Endometrial microvascular endothelial cells (primary cell): ENCODE data around the gene CD300LD. TPM values are rescaled to one million over a fixed set of nuclear protein-coding genes. Genes with fewer than 3 reads are reported as not detected.

Source experiments
- in situ Hi-C: cut with HindIII; loops from 2 replicates; pipeline ENCODE4 v1.10.0; 2017; ENCODE audit warnings: low sequenced_read_pairs, low pct_unique_long_range_greater_than_20kb; ENCODE audit errors: inconsistent ontology term
- total RNA-seq: library from RNA; depleted of rRNA; stranded (reverse); fragments of >200 nt; gene quantifications from one replicate; pipeline ENCODE4 v1.2.3, GENCODE V29; 2015; ENCODE audit errors: inconsistent ontology term

Gene CD300LD
- total RNA-seq, 1 donor from 2014 or later: not detected

GRCh38 chr17:74552037-74552436 lies 40.0 kb downstream of the CD300LD start:
- in situ Hi-C loops: no loop called here

- in situ Hi-C loops: no loop called here
Observed at GRCh38 chr17:74550602-74551001, 41.5 kb downstream of the CD300LD start.

- in situ Hi-C loops: no loop called here
Observed at GRCh38 chr17:74549343-74549742, 42.7 kb downstream of the CD300LD start.

- in situ Hi-C loops: no loop called here
Observed at GRCh38 chr17:74547736-74548135, 44.3 kb downstream of the CD300LD start.

DNA sequence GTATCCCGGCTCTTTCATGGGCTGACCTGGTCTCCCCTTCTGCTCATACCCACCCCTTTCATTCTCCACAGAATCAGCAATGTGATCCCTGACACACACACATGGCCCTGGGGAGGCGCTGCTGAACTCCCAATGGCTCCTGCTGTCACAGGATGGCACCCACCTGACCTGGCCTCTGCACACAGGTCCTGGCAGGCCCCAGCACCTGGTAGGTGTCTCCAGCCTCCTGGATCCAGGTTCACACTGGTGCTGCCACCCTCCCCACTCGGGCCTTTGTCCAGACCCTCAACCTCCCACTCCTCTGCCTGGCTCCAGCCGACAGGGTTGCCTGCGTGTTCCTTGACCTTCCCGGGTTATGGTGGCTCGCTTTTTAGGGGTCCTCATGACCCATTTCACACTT lies 44.8 kb downstream of the CD300LD start:
- in situ Hi-C loops: no loop called here

- in situ Hi-C loops: no loop called here
Observed at GRCh38 chr17:74546586-74546985, 45.5 kb downstream of the CD300LD start.

GRCh38 chr17:74545843-74546230 lies 46.2 kb downstream of the CD300LD start, which contains the start of gene CD300C:
TSS of gene CD300C (minus strand) at chr17:74546115. CDS start at chr17:74545782, 333 bp downstream.
- in situ Hi-C loops: no loop called here

DNA sequence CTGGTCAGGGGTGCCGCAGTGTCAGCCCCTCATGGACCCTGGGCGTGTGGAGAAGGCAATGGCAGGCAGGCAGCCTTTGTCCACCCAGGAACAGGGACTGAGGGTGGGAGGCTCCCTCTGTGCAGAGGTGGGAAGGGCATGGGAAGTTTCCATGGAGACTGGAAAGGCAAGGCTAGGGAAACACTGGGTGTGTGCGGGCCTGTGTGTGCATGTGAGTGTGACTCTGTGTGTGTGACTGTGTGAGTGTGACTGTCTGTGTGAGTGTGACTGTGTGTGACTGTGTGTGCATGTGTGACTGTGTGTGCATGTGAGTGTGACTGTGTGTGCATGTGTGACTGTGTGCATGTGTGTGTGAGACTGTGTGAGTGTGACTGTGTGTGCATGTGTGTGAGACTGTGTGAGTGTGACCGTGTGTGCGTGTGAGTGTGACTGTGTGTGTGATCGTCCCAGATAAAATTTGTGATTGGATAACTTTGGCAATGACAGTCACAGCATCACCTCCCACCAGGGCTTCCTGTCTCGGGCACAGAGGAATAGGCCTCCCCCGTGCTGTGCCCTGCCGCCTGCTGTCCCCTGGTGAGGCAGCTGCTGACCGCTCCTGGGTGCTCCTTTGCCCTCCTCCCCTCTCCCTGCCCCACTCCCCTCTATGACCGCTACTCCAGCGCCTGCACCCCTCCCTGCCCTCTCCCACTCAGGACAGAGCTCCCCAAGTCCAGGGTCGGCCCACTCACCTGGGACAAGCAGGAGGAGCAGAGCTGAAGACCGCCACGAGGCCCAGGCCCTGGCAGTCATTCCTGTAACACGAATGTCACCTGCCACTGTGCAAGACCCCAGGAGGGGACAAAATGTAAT lies 46.9 kb downstream of the CD300LD start:
- in situ Hi-C loops: no loop called here

GRCh38 chr17:74543891-74544760 lies 48.0 kb downstream of the CD300LD start:
- in situ Hi-C loops: no loop called here

DNA sequence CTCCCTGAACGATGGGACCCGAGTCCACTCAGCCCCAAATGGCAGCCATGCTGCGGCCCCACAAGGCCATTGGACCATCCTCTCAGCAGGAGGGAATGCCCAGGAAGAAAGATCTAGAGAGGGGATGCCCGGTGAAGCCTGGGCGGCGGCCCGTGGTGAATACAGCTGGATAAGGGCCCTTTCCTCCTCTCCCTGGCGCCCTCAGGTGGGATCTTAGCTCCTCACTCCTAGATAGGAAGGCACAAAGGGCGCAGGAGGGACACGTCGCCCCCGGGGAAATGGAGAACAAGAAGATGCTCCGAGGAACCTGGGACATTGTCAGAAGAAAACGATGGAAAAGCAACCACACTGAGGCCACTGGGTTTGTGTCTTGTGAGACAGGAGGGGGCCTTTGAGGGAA lies 48.7 kb downstream of the CD300LD start:
- in situ Hi-C loops: no loop called here

GRCh38 chr17:74542727-74543383 lies 49.2 kb downstream of the CD300LD start:
- in situ Hi-C loops: no loop called here

DNA sequence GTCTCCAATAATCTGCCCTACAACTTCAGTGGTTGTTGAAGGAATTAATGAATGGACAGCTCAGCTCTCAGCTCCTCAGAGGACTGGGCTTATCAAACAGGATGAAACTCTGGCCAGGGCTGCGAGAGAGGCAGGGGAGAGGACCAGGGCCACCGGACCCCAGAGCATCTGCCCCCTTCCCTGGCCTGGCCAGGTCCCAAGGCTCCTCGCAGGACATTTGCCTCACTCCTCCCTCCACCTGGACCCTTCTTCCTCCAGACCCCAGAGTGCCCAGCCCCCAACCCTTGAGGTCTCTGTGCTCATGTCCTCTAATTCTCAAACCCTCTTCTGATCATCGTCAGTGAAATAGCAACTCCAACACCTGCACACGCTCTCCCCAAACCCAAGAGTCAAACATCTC lies 49.9 kb downstream of the CD300LD start:
- in situ Hi-C loops: no loop called here

GRCh38 chr17:74541176-74542111 lies 50.6 kb downstream of the CD300LD start:
- in situ Hi-C loops: no loop called here

- in situ Hi-C loops: no loop called here
Observed at GRCh38 chr17:74539281-74539820, 52.7 kb downstream of the CD300LD start.

DNA sequence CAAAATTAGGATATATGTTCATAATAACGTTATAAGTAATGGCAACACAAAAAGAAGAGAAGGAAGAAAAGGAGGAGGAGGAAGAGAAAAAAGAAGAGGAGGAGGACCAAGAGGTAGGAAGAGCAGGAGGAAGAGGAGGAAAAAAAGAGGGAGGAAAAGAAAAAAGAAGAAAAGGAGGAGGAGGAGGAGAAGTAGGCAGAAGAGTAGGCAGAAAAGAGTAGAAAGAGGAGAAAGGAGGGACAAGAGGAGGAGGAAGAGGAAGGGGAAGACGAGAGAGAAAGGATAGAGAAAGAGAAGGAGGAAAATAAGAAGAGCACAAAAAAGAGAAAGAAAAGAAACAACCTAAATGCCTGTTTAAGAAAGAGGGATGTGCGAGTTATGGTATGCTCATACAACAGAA lies 55.2 kb downstream of the CD300LD start:
- in situ Hi-C loops: no loop called here

- in situ Hi-C loops: no loop called here
Observed at GRCh38 chr17:74532115-74532514, 60.0 kb downstream of the CD300LD start.

GRCh38 chr17:74531231-74531761 lies 60.8 kb downstream of the CD300LD start, which contains the start of gene CD300LB:
TSS of gene CD300LB (minus strand) at chr17:74531475. CDS start at chr17:74531350, 125 bp downstream.
- in situ Hi-C loops: no loop called here

- in situ Hi-C loops: no loop called here
Observed at GRCh38 chr17:74530831-74531150, 61.3 kb downstream of the CD300LD start.
